NB4 (cell line): ENCODE measurements around the gene ALG5.

Experiments used
- POLR2A ChIP-seq: IDR thresholded peaks from 2 replicates; pipeline ENCODE4 v1.6.1; 2011; ENCODE audit warnings: mild to moderate bottlenecking; ENCODE audit not compliant: insufficient read length; ENCODE audit errors: extremely low read depth
- TF ChIP-seq, protein P1 (sequence below): IDR thresholded peaks from one replicate; pipeline ENCODE4 v1.5.1; 2012; ENCODE audit warnings: low read depth, low read length
- TF ChIP-seq, protein P2 (sequence below): IDR thresholded peaks from 2 replicates; pipeline ENCODE4 v1.6.1; 2011; ENCODE audit warnings: low read depth, low read length

DNA sequence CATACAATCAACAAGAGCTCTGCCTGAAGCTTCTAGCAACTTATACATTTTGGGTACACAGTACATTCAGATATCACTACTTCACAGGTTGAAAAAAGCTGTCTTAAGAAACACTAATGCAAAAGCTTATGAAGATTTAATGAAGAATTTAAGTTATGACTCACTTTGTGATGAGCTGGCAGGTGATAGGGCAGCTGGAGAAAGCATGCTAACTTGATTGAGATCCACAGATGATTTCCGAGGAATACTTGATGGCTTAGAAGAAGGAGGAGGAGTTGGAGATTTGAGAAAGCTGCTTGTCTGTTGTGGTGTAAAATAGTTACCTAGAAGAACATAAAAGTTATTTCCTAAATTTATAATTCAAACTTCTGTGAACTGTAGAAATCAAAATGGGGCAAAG lies 24.7 kb upstream of the ALG5 start:
- TF ChIP-seq, protein P1, sequence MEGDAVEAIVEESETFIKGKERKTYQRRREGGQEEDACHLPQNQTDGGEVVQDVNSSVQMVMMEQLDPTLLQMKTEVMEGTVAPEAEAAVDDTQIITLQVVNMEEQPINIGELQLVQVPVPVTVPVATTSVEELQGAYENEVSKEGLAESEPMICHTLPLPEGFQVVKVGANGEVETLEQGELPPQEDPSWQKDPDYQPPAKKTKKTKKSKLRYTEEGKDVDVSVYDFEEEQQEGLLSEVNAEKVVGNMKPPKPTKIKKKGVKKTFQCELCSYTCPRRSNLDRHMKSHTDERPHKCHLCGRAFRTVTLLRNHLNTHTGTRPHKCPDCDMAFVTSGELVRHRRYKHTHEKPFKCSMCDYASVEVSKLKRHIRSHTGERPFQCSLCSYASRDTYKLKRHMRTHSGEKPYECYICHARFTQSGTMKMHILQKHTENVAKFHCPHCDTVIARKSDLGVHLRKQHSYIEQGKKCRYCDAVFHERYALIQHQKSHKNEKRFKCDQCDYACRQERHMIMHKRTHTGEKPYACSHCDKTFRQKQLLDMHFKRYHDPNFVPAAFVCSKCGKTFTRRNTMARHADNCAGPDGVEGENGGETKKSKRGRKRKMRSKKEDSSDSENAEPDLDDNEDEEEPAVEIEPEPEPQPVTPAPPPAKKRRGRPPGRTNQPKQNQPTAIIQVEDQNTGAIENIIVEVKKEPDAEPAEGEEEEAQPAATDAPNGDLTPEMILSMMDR = no peak
- no peak for TF ChIP-seq POLR2A
- TF ChIP-seq, protein P2, sequence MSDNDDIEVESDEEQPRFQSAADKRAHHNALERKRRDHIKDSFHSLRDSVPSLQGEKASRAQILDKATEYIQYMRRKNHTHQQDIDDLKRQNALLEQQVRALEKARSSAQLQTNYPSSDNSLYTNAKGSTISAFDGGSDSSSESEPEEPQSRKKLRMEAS = no peak
